NCI-H446 treated with DMSO at 0.1 percent for 48 hours (cell line): ENCODE data around the gene RAB28.
"Not testable (repeated sequence)": the region's sequence is repeated elsewhere in the genome, so short reads cannot be mapped to it uniquely, and the experiment has no call there.

ENCODE experiments used
- DNase-seq: peaks from one replicate; lab custom pipeline; 2025; lab: John Stamatoyannopoulos, UW

Gene RAB28

GRCh38 chr4:13445841-13446790 is 38.0 kb downstream of the RAB28 start:
- no peak for DNase-seq

GRCh38 chr4:13441506-13441905 is 42.6 kb downstream of the RAB28 start:
- DNase-seq, result no peak

GRCh38 chr4:13436962-13437361 is 47.2 kb downstream of the RAB28 start:
- no peak for DNase-seq

- no peak for DNase-seq
Measured at GRCh38 chr4:13432453-13432852, 51.7 kb downstream of the RAB28 start.

- DNase-seq, result no peak
Measured at GRCh38 chr4:13430834-13431568, 53.1 kb downstream of the RAB28 start.

GRCh38 chr4:13427599-13428325 is 56.4 kb downstream of the RAB28 start:
- DNase-seq, result no peak

- DNase-seq, result no peak
Measured at GRCh38 chr4:13415068-13415785, 68.9 kb downstream of the RAB28 start.

- DNase-seq, result peak; percentile 3
Measured at GRCh38 chr4:13413729-13414437, 70.3 kb downstream of the RAB28 start.

- DNase-seq, result no peak
Measured at GRCh38 chr4:13411942-13412341, 72.2 kb downstream of the RAB28 start.

- DNase-seq, result no peak
Measured at GRCh38 chr4:13409324-13409723, 74.8 kb downstream of the RAB28 start.

GRCh38 chr4:13406156-13406555 is 78.0 kb downstream of the RAB28 start:
- DNase-seq, result not testable (repeated sequence)

GRCh38 chr4:13403833-13404232 is 80.3 kb downstream of the RAB28 start:
- no peak for DNase-seq

- DNase-seq, result no peak
Measured at GRCh38 chr4:13403326-13403725, 80.8 kb downstream of the RAB28 start.

GRCh38 chr4:13399257-13399656 is 84.9 kb downstream of the RAB28 start:
- DNase-seq, result no peak

GRCh38 chr4:13396161-13396560 is 88.0 kb downstream of the RAB28 start:
- no peak for DNase-seq

GRCh38 chr4:13389901-13390300 is 94.2 kb downstream of the RAB28 start:
- DNase-seq, result not testable (repeated sequence)

GRCh38 chr4:13386405-13387107 is 97.6 kb downstream of the RAB28 start:
- no peak for DNase-seq

GRCh38 chr4:13384055-13384454 is 100.1 kb downstream of the RAB28 start:
- no peak for DNase-seq

- DNase-seq, result no peak
Measured at GRCh38 chr4:13378973-13379759, 105.0 kb downstream of the RAB28 start.

GRCh38 chr4:13371048-13371447 is 113.1 kb downstream of the RAB28 start:
- DNase-seq, result peak; percentile 5
